HG03025 (cell line): ENCODE measurements around the gene IDH1.
"Not testable (repeated sequence)": the region's sequence is repeated elsewhere in the genome, so short reads cannot be mapped to it uniquely, and the experiment has no call there.

ENCODE experiments used
- ATAC-seq: cut with Tn5 transposase; IDR thresholded peaks from one replicate; pipeline ENCODE4 v1.9.1; 2021; ENCODE audit warnings: mild to moderate bottlenecking, moderate library complexity; ENCODE audit not compliant: unreplicated experiment, low FRiP score

The IDH1 gene

DNA sequence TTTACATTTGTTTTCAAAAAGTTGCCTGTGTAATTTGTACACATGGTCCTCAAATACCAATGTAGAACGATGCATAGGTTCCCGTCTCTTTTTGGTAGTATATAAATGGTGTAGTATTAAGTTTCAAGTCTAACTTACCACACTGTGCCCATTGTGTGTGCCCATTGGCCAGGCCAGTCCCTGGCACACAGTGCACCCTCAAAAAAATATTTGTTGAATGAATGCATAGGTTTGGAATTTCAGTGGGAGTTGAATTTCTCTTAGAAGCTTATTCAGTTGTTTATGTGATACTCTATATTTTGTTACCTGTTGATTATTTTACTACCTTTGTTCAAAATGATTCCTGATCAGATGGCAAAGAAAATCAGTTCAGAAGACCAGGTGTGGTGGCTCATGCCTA, 30.1 kb downstream of the IDH1 start:
- no peak for ATAC-seq

DNA sequence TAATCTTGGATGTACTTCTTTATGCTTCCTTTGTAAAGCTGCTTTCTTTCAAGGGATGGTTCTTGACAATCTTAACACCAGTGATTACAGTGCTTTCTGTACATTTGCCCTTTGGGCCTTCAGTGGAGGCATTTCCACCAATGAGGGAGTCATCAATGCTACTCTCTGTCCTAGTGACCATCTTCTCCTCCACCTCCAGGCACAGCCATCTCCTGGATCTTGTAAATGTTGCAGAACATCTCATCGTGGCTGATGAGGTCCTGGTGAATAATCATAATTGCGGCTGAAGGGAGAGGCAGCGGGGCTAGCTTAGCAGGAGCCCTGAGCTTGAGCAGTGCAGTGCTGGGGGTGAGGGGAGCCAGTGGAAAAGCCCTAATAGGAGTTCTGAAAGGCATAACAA, 32.5 kb downstream of the IDH1 start:
- no peak for ATAC-seq

DNA sequence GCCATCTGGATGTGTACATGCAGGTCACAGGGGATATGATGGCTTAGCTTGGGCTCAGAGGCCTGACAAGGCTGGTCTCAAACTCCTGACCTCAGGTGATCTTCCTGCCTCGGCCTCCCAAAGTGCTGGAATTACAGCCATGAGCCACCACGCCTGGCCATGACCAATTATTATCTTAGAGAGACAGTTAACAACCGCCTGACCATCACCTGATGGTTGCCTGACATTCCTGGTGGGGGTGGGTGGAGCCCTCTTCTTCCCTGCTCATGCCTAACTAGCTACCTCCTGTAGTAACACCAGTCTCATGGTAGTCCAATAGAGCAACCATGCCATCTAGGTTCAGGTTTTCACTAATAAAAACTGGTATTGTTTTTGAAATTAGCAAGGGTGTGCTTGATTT, 33.0 kb downstream of the IDH1 start:
- ATAC-seq: not testable (repeated sequence)

DNA sequence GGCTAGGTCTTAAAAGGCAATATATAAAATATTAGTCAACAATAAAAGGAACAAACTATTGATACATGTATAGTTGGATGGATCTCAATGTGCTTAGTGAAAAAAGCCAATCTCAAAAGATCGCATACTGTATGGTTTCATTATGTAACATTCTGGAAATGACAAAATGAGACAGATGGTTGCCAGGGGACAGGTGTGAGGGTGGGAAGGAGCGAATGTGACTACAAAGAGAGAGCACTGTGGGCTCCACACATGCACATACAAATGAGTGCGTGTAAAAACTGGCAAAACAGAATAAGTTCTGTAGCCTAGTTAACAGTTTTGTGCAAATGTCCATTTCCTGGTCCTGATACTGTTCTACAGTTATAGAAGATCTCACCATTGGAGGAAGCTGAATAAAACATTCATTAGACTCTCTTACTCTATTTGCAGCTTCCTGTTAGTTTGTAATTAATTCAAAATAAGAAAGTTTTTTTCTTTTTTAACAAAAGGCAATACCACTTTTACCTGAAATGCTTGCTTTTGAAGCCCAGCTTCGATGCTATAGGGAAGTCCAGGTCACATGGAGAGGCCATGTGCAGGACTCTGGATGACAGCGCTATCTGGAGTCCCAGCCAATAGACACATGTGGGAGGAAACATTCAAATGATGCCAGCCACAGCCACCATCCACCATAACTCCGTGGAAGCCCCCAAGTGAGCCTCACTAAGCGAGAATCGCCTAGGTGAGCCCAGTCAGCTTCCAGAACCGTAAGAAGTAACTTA, 44.0 kb downstream of the IDH1 start:
- ATAC-seq: no peak

DNA sequence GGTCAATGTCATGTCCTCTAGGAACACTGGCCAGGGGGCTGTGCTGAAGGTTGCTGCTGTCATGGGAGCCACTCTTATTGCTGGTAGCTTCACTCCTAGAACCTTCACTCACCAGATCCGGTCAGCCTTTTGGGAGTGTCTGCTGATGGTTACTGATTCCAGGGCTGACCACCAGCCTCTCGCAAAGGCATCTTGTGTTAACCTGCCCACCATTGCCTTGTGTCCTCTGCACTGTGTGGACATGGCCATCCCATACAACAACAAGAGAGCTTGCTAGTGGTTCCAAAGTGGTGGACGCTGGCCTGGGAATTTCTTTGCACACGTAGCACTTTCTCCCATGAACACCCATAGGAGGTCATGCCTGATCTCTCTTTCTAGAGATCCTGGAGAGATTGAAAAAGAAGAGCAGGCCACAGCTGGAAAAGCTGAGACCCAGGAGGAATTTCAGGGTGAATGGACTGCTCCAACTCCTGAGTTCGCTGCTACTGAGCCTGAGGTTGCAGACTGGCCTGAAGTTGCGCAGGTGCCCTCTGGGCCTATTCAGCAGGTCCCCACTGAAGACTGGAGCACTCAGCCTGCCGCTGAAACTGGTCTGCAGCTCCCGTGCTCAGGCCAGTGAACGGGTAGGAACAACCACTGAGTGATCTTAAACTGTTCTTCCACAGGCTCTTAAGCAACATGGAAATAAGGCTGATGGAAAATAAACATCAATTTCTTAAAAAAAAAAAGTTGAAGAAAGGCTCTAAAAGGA, 46.4 kb downstream of the IDH1 start:
- ATAC-seq: no peak

DNA sequence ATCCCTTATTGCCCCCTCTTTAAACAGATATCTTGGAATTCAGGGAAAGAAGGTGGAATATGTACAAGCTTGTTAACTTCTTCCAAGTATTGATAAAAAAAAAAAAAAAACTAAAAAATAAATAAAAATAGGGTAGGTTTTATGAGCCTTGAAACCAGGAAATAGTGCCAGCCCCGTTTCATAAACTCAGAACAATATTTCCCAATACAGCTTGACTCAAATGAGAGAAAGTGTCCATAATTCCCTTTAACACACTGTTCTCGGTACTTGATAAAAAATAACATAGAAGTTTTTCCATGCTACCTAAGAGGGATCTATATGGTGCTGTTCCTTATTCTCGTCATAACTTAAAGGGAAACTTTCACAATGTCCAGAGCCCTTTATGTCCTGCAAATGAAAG, 47.1 kb downstream of the IDH1 start:
- no peak for ATAC-seq

DNA sequence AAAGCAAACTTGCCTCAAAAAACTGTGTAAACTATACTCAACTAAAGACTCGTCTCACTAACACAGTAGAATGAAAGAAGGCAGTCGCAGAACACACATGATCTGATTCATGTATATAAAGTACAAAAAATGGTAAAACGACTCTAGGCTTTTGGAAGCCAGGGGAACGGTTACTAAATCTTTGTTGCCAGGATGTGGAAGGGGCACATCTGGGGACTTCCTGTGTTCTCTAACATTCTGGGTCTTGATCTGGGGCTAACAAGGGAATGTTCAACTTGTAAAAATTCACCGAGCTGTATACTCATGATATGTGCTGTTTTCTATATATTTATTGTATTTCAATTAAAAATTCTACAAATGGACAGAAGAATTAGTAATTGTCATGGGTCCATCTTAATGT, 50.7 kb downstream of the IDH1 start:
- no peak for ATAC-seq

DNA sequence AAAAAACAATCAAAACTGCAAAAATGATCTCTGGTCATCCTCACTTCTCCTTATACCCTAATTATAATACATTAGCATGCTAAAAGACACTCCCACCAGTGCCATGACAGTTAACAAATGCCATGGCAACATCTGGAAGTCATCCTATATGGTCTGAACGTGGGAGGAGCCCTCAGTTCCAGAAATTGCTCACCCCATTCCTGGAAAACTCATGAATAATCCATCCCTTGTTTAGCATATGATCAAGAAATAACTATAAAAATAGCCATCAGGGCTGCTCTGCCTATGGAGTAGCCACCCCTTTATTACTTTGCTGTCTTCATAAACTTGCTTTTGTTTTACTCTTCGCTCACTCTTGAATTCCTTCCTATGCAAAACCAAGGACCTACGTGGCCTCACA, 59.3 kb downstream of the IDH1 start:
- ATAC-seq: no peak

DNA sequence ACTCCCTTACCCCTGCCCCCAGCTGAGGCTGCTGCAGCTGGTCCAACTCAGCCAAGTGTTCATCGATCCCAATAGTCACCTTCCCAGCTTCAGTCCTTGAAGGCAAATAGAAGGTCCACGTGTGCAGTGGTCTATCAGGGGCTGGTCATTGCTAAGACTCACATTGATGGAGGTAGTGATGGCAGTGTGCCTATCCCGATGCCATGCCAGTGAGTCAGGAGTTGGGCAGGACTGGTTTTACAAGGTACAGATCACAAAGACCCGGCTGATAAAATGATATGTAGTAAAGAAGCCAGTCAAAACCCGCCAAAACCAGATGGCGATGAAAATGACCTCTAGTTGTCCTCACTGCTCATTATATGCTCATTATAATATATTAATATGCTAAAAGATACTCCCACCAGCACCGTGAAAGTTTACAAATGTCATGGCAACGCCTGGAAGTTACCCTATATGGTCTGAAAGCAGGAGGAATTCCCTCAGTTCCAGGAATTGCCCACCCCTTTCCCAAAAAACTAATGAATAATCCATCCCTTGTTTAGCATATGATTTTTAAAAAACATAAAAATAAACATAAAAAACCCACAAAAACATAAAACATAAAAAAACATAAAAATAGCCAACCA, 62.1 kb downstream of the IDH1 start:
- no peak for ATAC-seq

DNA sequence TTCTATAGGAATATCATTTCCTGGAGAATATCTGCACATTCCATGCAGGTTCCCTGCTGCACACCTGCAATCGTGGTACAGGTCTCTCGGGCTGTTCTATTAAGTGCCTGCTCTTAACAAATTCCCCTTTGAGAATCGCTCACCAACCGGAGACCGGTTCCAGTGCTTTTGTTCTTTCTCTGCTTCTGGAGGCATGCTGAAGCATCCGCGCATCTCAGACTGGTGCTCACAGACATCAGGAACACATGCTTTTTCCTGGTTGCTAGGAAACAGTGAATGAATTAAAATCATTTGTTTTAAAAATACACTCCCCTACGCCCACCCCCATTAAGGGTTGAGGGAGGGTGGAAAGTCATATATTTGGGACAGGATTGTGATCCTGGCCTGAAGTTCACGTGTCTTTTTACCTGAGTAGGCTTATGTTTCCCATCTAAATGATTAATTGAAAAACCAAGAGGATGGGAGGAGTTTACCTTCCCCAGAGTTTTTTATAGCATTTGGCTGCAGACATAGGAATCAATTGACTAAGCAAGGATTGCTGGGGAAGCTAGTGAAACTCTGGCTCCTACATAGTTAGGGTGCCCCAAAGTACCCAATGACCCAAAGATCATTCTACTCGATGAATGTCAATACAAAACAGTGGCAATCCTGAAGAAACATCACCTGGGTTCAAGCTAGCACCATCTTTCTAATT, 64.9 kb downstream of the IDH1 start, which contains the start of gene C2orf80:
C2orf80 (minus strand) TSS at position 221 of the 694 bp plus-strand sequence. CDS start 3,044 bp downstream, outside the sequence.
- ATAC-seq: no peak

DNA sequence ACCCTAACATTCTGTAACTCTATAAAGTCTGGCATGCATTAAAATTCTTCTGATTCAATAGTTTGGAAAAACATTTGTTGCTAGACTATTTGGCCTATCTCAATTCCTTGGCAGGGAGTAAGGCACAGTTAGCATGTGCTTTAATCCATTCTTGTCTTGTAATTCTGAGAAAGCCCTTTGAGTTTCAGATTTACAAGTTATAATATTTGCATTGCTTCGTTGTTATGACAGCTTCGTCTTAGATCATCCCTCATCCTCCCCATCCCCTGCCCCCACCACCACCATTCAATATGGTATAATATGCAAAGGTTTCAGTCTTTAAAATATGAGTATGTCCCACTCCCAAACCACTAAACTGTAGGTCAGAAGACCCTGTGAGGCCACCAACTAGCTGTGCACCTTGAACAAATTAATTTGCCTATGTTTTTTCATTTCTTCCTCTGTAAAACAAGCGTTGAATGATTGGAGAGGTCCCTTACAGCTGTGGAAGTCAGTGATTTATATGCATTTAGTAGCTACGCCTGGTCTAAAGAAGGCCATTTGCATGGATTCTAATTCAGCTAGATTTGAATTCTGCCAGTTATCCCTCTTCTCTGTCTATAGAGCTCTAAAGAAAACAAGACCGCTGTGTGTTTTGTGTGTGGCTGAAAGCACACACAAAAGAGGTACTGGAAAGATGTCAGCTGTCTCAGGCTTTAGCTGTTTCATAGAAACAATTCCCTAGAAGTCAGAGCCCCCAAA, 65.6 kb downstream of the IDH1 start:
- ATAC-seq: no peak

DNA sequence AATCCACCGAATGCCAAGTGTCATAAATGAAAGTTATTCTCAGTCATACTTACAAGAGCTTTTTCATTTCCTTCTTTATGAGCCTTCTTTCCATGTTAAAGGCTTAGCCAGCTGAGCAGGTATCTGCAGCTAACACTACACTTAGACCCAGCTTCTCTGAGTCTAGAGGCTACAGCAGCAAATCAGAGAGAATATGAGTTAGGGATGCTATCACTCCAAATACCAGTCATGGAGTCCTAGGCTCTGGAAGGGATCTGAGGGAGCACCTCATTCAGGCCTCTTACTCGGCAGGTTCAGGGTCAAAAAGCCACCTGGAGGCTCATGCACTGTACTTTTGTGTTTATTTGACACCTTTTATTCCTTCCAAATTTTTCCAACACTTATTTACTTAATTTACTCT, 68.0 kb downstream of the IDH1 start:
- no peak for ATAC-seq

DNA sequence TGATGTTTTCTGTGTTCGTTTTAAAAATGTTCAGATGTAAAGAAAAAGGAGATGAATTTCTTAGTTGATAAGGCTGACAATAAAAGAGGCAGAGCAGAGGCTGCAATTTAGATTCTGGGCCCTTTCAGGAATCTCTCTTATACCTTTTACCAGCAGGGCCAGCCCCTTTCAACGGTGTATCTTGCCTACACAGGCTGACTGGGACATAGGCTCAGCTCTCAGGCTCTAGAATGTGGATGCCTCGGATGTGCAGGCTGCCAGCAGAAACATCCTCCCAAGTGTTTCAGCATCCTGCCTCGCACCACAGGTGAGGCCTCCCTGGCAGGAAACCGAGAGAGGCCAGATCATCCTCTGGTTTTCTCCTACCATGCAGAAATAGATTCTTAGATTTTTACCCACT, 68.4 kb downstream of the IDH1 start:
- no peak for ATAC-seq
